Colonic mucosa (tissue), 4 donors: Measurements from ENCODE around the gene MPRIP. TPM values are rescaled to one million over a fixed set of nuclear protein-coding genes. Genes with fewer than 3 reads are reported as not detected.
A peak's percentile ranks its signal among the peaks of the same experiment; 100 is the strongest.

ENCODE experiments used
- DNase-seq: peaks from one replicate; pipeline ENCODE4 v3.0.0-alpha.2; 2020
- H3K27ac ChIP-seq: fragments of 200-600 bp; one replicate; pipeline ENCODE4 v1.8.0; 2021
- H3K27me3 ChIP-seq: fragments of 200-600 bp; one replicate; pipeline ENCODE4 v1.8.0; 2021
- H3K36me3 ChIP-seq: fragments of 200-600 bp; one replicate; pipeline ENCODE4 v1.8.0; 2021
- H3K4me1 ChIP-seq: fragments of 200-600 bp; one replicate; pipeline ENCODE4 v1.8.0; 2021; ENCODE audit warnings: mild to moderate bottlenecking
- H3K4me3 ChIP-seq: fragments of 200-600 bp; one replicate; pipeline ENCODE4 v1.8.0; 2021
- H3K9ac ChIP-seq, 2 donors: one replicate each; pipeline ENCODE4 v1.7.0; 2013; ENCODE audit warnings: control low read depth in 2 of 2, low read depth in 2 of 2, low read length in 2 of 2
- H3K9me3 ChIP-seq: fragments of 200-600 bp; one replicate; pipeline ENCODE4 v1.8.0; 2021
- intact Hi-C: fragments of 100-400 bp; cut with DNase I; formaldehyde crosslinking; loops from one replicate; pipeline ENCODE4 v1.14.1; 2022
- total RNA-seq, 2 donors: library from RNA; stranded (reverse); fragmentation: NEBNext Ultra II Directional in 1 of 2; extraction: Animal tissue kit (Norgen Biotek cat#: 25700) in 1 of 2; gene quantifications; one replicate each; pipeline ENCODE4 v1.2.1, GENCODE V29; 2021
- TF ChIP-seq, protein P1 (sequence below): fragments of 200-600 bp; IDR thresholded peaks from one replicate; pipeline ENCODE4 v1.8.0; 2022; ENCODE audit warnings: antibody characterized with exemption, mild to moderate bottlenecking
- donor health status: healthy.
- donor health status: DM: no; HTN: no; CAD: no.
- donor health status: DM: no; HTN: no; CAD: no.

Gene MPRIP
- total RNA-seq, 2 donors from 2014 or later: 146 to 211 TPM

DNA sequence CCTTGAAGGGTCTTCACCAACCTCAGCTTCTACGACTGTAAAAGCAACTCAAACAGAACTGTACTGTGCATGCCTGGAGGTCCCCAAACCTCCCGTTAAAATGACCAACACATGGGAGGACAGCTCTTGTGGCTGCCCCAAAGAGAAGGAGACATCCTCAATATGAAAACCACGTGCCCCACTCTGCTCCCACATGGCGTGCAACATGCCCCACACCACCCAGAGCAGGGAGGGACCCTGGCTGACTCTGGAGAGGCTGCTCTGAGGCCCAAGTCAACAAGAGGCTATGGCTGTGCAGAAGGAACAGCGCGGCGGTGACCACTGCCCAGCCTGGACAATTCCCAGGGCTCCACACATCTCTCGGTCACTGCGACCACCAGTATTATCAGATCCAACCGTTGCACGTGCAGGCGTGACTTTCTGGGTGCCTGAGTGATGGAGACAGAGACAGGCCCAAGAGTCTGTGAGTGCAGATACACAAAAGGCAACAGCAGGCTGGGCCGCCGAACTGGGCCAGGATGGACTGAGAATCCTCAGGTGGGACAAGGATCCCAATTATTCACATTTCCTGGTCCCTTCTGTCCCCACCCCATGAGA is 162.5 kb downstream of the MPRIP start:
- TF ChIP-seq, protein P1, sequence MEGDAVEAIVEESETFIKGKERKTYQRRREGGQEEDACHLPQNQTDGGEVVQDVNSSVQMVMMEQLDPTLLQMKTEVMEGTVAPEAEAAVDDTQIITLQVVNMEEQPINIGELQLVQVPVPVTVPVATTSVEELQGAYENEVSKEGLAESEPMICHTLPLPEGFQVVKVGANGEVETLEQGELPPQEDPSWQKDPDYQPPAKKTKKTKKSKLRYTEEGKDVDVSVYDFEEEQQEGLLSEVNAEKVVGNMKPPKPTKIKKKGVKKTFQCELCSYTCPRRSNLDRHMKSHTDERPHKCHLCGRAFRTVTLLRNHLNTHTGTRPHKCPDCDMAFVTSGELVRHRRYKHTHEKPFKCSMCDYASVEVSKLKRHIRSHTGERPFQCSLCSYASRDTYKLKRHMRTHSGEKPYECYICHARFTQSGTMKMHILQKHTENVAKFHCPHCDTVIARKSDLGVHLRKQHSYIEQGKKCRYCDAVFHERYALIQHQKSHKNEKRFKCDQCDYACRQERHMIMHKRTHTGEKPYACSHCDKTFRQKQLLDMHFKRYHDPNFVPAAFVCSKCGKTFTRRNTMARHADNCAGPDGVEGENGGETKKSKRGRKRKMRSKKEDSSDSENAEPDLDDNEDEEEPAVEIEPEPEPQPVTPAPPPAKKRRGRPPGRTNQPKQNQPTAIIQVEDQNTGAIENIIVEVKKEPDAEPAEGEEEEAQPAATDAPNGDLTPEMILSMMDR: no peak
- H3K9ac ChIP-seq: peak overlapping the region; percentile 43 to 77
- H3K9me3 ChIP-seq: no peaks in the 10 kb centered on the region
- H3K4me3 ChIP-seq: peak overlapping the region; percentile 44
- no peaks in the 10 kb centered on the region for H3K36me3 ChIP-seq
- H3K27me3 ChIP-seq: no peaks in the 10 kb centered on the region
- H3K4me1 ChIP-seq: no peaks in the 10 kb centered on the region
- no peak for DNase-seq
- no peak overlapping the region for H3K27ac ChIP-seq
- intact Hi-C loops: no loop called here

DNA sequence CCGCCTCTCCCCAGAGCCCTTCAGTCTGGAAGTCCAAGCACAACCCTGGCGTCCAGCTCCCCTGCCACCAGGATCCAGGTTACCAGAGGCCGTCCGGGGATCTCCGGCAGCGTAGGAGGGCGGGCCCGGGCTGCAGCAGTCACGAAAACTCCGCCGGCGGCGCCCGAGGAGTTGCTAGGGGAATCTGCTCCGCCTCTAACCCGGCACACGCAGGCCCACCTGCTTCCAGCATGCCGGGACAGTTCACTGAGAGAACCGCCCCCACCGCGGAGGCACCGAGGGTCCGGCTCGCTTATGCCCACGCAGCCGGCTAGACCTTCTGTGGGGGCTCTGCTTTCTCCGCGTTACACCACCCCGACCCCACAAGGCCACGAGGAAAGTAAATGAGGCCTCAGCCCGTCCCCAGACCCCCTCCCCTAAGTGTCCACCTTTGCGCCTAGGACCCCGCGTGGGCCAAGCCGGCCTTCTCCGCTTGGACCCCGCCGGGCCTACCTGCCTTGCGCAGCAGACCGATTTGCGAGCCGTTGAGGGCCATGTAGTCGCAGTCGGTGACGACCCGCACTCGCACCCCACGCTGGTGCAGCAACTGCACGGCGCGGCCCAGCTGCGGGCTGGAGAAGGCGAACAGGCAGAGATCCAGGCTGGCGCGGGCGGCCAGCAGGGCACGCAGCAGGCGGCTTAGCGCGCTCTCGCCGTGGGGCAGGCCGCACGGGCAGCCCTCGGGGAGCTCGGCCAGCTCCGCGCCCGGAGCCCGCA is 163.3 kb downstream of the MPRIP start:
- Histone ChIP-seq H3K27ac (peak overlapping the region; percentile 62), H3K36me3 (no peaks in the 10 kb centered on the region), H3K4me3 (peak overlapping the region; percentile 44), H3K9ac (peak overlapping the region; percentile 77 to 91), H3K9me3 (no peaks in the 10 kb centered on the region), H3K27me3 (no peaks in the 10 kb centered on the region), H3K4me1 (no peaks in the 10 kb centered on the region)
- DNase-seq: peak; percentile 68
- intact Hi-C loops: no loop called here
- TF ChIP-seq, protein P1: no peak

DNA sequence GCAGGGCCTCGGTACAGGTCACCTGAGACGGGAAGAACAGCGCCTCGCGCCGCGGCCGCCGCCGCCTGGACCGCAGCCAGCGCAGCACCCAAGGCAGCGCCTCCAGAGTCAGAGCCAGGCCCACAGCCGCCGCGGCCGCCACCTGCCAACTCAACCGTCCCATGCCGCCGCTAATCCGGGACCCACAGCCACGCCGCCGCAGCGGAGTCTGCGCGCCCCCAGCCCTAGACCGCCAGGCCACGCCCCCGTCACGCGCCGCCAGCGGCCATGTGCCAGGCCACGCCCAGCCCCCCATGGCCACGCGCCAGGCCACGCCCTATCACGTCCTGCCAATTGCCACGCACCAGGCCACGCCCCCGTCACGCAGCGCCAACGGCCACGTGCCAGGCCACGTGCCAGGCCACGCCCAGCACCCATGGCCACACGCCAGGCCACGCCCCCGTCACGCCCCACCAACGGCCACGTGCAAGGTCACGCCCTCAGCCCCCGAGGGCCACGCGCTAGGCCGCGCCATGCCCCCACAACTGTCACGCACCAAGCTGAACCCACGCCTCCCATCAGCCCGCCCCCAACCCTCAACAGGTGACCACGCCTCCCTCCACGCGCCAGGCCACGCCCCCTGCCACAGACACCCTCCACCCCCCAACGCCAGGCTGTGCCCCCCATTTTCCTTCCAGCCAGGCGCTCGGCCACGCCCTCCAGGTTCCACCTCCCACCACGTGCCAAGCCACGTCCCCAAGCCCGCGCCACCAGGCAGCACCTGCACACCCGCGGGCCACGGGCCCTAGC is 164.1 kb downstream of the MPRIP start, which contains the start of gene PLD6:
PLD6 (minus strand) TSS at position 210 of the 789 bp plus-strand sequence; CDS start at position 163, 47 bp downstream.
- H3K27me3 ChIP-seq: no peaks in the 10 kb centered on the region
- H3K4me1 ChIP-seq: no peaks in the 10 kb centered on the region
- peak within 1 kb of the TSS; percentile 77 to 91 for H3K9ac ChIP-seq
- peak; percentile 90 for DNase-seq
- intact Hi-C loops: no loop called here
- TF ChIP-seq, protein P1: no peak
- H3K27ac ChIP-seq: peak within 1 kb of the TSS; percentile 62
- no peaks in the 10 kb centered on the region for H3K36me3 ChIP-seq
- H3K4me3 ChIP-seq: peak within 1 kb of the TSS; percentile 44
- H3K9me3 ChIP-seq: no peaks in the 10 kb centered on the region

DNA sequence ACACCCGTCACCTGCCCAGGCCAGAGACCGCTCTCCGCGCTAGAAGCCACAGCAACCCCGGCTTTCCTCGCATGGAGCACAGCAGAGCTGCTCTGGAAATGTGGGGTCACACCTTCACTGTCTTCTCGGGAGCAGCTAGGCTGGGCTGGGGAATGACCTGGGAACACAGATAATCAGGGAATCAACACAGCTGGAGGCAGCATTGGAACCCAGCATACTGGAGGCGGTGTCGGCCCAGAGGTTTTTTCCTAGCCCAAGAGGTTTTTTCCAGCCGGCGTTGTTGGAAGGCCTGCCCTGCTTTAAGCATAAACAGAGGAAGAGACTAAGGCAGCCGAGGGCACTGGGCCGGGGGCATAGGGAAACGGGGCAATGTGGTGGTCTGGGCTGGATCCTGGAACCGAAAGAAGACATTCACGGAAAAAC is 164.7 kb downstream of the MPRIP start:
- H3K27ac ChIP-seq: peak overlapping the region; percentile 47
- H3K27me3 ChIP-seq: no peaks in the 10 kb centered on the region
- no peaks in the 10 kb centered on the region for H3K4me1 ChIP-seq
- no peak overlapping the region for H3K4me3 ChIP-seq
- intact Hi-C loops: no loop called here
- TF ChIP-seq, protein P1: no peak
- no peaks in the 10 kb centered on the region for H3K36me3 ChIP-seq
- H3K9ac ChIP-seq: peak overlapping the region in 1 of 2 donors; percentile 34
- DNase-seq: no peak
- H3K9me3 ChIP-seq: no peaks in the 10 kb centered on the region

DNA sequence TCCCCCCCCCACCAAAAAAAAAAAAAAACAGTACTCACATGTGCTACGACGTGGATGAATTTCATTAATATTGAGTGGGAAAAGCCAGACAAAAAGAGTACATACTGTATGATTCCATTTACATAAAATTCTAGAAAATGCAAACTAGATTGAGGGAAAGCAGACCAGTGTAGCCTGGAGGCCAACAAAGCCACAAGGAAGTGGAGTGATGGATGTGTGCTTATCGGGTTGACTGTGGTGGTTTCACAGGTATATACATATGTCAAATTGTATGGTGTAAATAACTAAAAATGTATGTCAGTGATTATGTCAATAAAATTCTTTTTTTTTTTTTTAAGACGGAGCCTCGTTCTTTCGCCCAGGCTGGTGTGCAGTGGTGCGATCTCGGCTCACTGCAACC is 165.7 kb downstream of the MPRIP start:
- TF ChIP-seq, protein P1: no peak
- intact Hi-C loops: no loop called here
- no peaks in the 10 kb centered on the region for H3K36me3 ChIP-seq
- no peak overlapping the region for H3K27ac ChIP-seq
- no peak overlapping the region for H3K4me3 ChIP-seq
- no peak overlapping the region for H3K9ac ChIP-seq
- H3K9me3 ChIP-seq: no peaks in the 10 kb centered on the region
- H3K27me3 ChIP-seq: no peaks in the 10 kb centered on the region
- H3K4me1 ChIP-seq: no peaks in the 10 kb centered on the region
- no peak for DNase-seq
